Medulla oblongata (tissue), 1 donor: ENCODE measurements around the gene PTPRN2.

ENCODE experiments used
- DNase-seq: peaks from one replicate; pipeline ENCODE4 v3.0.0-alpha.2; 2015; ENCODE audit errors: extremely low spot score

PTPRN2 gene

DNA sequence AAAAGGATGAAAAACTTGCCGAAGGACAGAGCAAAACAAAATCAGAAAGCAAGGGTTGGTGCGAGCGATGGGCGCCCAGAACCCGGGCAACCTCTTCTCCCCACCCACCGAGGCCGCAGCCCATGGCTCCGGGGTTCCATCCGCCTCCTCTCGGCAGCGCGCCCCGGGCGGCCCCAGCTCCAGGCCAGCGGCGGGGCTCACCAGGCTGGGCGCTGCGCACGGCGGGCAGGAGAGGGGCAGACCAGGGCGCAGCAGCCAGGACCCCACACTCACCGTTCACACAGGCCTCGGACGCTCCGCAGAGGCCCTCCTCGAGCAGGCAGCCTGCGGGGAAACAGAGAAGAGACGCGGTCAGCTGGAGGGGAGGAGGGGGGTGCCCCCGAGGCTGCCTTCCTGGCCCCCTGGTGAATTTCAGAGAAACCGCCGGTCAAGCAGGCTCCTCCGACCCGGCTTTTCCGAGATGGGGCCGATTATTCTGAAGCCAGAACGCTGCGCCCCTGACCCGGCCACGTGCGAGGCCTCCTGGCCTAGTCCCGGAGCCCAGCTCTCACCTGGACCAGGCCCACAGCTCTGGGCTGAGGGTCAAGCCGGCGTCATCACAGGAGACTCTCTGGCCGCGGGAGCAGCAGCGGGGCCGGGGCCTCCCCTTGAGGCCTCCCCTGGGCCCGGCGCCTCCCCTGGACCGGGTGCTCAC lies 98.0 kb downstream of the PTPRN2 start:
- DNase-seq: no peak

DNA sequence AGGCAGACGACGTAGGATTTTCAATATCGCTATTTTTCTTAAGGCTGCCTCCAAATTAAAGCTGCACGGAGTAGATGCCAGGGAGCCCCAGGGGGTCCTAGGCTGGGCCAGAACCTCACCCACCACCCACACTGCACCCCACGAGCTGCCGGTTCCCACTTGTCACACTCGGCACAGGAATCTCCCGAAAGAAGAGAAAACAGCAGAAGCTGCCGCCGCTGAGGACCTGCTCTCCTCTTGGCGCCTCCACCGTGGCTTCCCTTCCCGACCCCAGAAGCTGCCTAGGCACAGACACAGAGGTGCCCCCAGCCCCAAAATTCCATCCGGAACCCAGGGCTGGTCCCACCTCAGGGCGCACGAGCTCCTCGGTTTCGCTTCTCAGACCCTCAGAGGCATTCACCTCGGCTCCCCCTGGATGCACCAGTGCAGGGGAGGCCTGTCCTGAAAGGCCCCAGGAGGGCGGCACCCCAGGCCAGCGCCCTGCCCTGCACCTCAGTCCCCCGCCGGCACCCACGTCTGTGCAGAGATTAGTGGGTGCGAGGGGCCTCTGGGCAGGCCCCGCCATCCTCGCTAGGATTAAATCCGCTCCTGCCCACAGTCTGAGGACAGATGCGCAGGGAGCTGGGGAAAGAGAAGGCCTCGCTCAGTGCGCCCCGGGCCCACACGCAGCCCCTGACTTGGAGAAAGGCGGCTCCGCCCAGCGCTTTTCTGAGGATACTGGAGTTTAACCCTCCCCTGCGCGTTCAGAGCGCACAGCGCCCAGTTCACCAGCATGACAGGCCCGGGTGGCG lies 99.2 kb downstream of the PTPRN2 start:
- no peak for DNase-seq

DNA sequence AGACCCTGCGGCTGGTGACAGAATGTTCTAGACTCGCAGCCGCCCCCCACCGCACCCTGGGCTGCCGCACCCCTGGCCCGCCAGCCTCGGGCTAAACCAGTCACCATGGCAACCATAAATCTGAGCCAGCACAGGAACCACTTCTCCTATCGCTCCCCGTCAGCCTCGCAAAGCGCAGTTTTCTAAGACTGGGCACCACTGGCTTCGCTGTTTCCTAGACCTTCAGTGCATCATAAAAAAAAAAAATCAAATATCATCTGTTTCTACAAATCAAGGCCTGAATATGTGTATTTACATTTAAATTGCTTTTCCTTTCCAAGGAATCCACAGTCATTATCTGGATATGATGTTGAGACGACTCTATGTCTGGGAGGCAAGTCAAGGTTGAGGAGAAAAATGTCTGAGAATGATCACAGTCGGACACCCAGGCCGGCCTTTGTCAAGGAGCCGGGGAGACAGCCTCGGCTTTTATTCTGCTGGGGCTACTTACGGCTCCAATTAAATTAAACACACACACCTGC lies 99.9 kb downstream of the PTPRN2 start:
- no peak for DNase-seq

DNA sequence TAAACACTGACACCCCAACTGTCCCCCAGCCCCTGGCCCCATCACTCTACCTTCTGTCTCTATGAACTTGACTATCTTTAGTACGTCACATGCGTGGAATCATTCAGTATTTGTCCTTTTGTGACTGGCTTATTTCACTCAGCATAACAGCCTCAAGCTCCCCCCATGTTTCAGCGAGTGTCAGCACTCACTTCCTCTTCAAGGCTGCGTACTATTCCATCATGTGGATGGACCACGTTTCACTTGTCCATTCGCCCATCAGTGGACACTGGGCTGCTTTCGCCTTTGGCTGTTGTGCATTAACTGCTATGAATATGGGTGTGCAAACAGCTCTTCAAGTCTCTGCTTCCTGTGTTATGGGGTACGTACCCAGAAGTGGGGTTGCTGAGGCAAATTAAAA lies 100.7 kb downstream of the PTPRN2 start:
- no peak for DNase-seq

- no peak for DNase-seq
Measured at GRCh38 chr7:158484801-158485531, 102.7 kb downstream of the PTPRN2 start.

DNA sequence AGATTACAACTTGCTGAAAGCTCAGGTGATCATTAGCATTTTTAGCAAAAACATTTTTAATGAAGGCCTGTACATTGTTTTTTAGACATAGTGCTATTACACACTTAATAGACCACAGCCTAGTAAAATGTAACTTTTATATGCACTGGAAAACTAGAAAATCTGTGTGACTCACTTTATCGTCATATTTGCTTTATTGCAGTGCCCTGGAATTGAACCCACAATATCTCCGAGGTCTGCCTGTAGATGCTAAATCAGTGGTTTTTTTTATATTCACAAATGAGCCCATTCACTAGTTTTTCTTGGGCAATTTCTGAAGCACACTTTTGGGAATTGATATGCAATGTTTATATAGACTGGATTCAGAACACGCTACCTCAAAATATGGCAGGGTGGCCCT lies 105.1 kb downstream of the PTPRN2 start:
- no peak for DNase-seq

- no peak for DNase-seq
Measured at GRCh38 chr7:158479664-158480025, 108.0 kb downstream of the PTPRN2 start.

DNA sequence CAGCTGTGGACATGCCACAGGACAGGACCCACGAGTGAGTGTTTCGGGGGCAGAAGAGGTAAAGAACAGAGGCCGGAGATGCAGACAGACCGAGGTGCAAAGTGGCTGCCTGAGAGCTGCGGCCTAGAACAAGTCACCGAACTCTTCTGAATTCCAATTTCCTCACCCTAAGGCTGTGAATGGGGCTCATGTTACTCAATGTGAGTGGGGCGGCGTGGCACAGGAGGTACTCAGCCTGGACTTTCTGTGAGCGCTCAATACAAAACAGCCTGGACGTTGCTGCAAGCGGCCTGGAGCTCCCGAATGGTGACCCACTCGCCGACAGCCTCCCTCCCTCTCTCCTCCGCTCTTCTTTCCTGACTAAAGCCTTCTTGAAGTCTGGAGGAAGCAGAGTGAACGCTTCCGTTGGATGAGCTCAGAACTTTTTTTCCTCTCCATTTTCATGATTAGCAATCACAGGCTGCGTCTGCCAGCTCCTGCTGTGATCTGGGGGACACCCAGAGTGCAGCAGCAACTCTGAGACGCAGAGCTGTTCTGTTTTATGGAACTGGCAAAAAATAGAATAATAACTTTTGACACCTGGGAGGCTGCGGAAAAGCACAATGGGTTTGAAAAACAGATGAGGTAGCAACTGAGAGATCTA lies 108.5 kb downstream of the PTPRN2 start:
- DNase-seq: no peak

- DNase-seq: no peak
Measured at GRCh38 chr7:158477866-158478265, 109.8 kb downstream of the PTPRN2 start.

DNA sequence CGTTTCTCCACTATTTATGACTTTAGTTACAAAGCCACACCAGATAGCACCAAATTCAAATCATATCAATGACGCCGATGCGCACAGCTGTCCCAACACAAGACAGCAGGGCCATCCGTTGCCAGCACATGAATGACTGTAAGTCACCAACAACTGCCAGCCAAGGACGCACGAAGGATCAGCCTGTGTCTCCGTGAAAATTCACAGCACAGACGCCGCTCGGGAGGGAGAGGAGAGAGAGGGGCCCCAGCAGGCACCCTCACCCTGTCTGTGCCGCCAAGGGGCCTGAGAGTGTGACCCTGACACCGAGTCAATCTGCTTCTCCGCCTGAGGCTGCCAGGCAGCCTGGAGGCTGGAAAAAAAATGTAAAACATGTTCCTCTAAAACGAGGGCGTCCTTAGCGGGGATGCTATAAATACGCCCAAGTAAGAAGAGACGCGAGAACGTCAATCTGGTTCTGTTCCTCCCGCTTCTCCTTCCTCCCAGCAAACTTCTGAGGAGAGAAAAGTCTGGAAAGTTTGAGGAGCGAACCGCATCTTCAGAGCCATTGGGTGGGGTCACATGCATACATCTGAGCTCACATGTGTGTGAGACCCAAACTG lies 111.2 kb downstream of the PTPRN2 start:
- no peak for DNase-seq

GRCh38 chr7:158475679-158476052 lies 112.0 kb downstream of the PTPRN2 start:
- DNase-seq: no peak

DNA sequence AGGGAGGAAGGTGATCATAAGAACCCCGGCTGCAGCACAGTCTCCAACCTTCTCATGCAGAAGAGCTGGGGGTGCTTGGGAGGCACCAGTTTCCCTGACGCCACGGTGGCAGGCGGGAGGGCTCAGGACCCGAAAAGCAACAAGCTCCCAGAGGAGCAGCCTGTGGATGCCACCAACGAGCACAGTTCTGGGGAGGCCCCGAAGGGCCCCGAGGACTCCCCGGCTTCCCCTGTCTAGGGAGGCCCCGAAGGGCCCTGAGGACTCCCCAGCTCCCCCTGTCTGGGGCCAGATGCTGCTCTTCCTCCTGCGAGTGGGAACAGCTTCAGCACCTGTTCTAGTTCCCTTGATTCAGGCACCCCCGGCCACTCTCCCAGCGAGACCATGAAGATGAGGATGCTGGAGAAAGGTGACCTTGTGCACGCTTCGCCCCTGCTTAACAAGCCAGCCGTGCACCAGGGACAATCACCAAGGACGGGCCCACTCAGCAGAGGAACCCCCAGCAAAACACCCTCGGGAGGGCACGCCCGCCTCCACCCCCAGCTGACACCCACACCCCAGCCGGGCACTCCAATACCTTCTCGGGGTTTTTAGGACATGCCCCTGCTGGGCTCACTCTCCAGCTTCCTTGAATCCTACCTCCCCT lies 112.5 kb downstream of the PTPRN2 start:
- no peak for DNase-seq

- DNase-seq: no peak
Measured at GRCh38 chr7:158474488-158474887, 113.1 kb downstream of the PTPRN2 start.

- no peak for DNase-seq
Measured at GRCh38 chr7:158473946-158474345, 113.7 kb downstream of the PTPRN2 start.

DNA sequence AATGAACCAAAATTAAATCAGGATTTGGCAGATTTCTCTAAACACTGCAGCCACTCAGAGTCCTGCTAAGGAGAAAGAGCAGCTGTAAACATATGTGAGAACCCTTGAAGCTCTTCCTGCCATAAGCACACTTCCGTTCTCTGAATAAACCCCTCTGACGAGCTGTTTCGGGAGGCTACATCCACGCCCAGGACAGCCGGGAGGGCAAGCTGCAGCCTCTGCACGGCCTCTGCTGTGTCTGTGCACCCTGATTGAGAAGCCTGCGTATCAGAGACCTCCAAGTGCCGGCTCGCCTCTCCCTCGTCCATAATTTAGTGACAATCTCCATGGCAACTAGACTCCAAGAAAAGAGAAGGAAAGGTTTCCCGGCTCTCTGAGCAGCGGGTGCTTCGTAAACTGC lies 114.4 kb downstream of the PTPRN2 start:
- DNase-seq: no peak

GRCh38 chr7:158472596-158472995 lies 115.0 kb downstream of the PTPRN2 start:
- no peak for DNase-seq

- no peak for DNase-seq
Measured at GRCh38 chr7:158471716-158472115, 115.9 kb downstream of the PTPRN2 start.

DNA sequence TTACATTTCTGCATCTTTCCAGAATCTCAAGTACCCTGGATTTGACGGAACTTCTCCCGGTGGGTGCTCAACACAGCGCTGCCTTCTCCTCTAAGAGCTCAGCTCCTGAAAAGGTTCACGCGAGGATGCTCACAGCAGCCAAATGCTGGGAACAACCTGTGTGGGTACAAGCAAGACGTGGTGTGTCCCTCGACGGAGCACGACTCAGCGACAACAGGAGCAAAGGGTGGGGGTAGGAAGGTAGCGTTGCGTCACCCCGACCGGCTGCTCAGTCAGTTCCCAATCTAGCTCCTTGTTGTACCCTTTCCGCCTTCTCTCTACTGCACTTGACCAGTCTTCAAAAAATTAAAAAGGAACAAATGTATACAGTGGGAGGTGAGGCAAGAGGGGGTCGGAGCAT lies 117.3 kb downstream of the PTPRN2 start:
- DNase-seq: no peak

GRCh38 chr7:158469396-158470051 lies 118.1 kb downstream of the PTPRN2 start:
- DNase-seq: no peak

GRCh38 chr7:158468700-158469296 lies 118.8 kb downstream of the PTPRN2 start:
- DNase-seq: no peak
